ENCODE measurements around the gene PARP8. TPM values are rescaled to one million over a fixed set of nuclear protein-coding genes. Genes with fewer than 3 reads are reported as not detected.

Gene PARP8
- total and polyA plus RNA-seq, 2 of the 4 experiments (the other 2 are of a cell fraction) = 6.9 to 8.2 TPM

- Histone ChIP-seq H2BK15ac (ENCODE audit: low read depth, low read length) (no peak overlapping the region), H4K20me1 (ENCODE audit: insufficient read depth, low read length) (no peaks in the 10 kb centered on the region), H4K8ac (ENCODE audit: low read depth in 2 of 2, low read length in 2 of 2) (no peak overlapping the region), H2BK120ac (ENCODE audit: low read depth, low read length) (no peak overlapping the region), H3K9me1 (ENCODE audit: insufficient read depth, low read length) (no peaks in the 10 kb centered on the region), H3K23ac (ENCODE audit: low read depth, low read length) (no peak overlapping the region), H3K56ac (ENCODE audit: extremely low read depth, insufficient read depth, low read length) (no peak overlapping the region), H2AK9ac (replicated peaks; ENCODE audit: low read depth, low read length, poor library complexity) (no peak overlapping the region), H2BK5ac (ENCODE audit: low read depth, low read length, poor library complexity, severe bottlenecking) (no peak overlapping the region), H3K27me3 (ENCODE audit: control insufficient read depth, insufficient read depth, low read length) (no peaks in the 10 kb centered on the region), H3K18ac (ENCODE audit: low read depth, low read length) (no peak overlapping the region), H3K4me3 (ENCODE audit: insufficient read depth, low read depth, low read length) (no peak overlapping the region), H3K4me2 (ENCODE audit: low read depth, low read length) (no peak overlapping the region), H4K91ac (ENCODE audit: insufficient read depth, low read depth, low read length) (no peak overlapping the region), H3K27ac (ENCODE audit: insufficient read depth, low read length) (no peak overlapping the region), H3K4me1 (ENCODE audit: control insufficient read depth, insufficient read depth, low read length) (0 out of 2 replicates have a peak, but pooled peaks cover 1% of the 10 kb centered on the region), H3K36me3 (ENCODE audit: control insufficient read depth, insufficient read depth, low read length) (0 out of 2 replicates have a peak, but pooled peaks cover 1% of the 10 kb centered on the region), H3K79me1 (ENCODE audit: low read depth in 1 of 2, low read length in 2 of 2) (no peaks in the 10 kb centered on the region), H2AFZ (replicated peaks; ENCODE audit: low read length, poor library complexity) (no peak overlapping the region), H2AK5ac (ENCODE audit: low read depth, low read length) (no peak overlapping the region), H4K5ac (ENCODE audit: low read depth, low read length) (no peak overlapping the region), H3K9me3 (ENCODE audit: control insufficient read depth, insufficient read depth, low read length) (no peaks in the 10 kb centered on the region), H2BK20ac (ENCODE audit: low read depth, low read length) (no peak overlapping the region), H3K9ac (ENCODE audit: low read depth, low read length) (no peak overlapping the region), H3K14ac (replicated peaks; ENCODE audit: low read depth, low read length) (no peak overlapping the region), H3K4ac (ENCODE audit: low read depth, low read length) (no peak overlapping the region)
- dilution Hi-C loops (cut with HindIII; ENCODE audit: low sequenced_read_pairs, unreplicated experiment) = no loop called here
- no CpG with 5 or more reads among the region's 2 CpGs for WGBS, 2 experiments (ENCODE audit: extremely low coverage in 2 of 2, insufficient read length in 1 of 2)
- DNase-seq (no peak), ATAC-seq (ENCODE audit: low read depth) (no peak)
- no peak for TF ChIP-seq BHLHE40 (IDR thresholded peaks at IDR 0.05; ENCODE audit: low read depth, low read length)
- TF ChIP-seq SMC3 (IDR thresholded peaks at IDR 0.05; ENCODE audit: low read depth, low read length) = no peak
- TF ChIP-seq, protein P1, sequence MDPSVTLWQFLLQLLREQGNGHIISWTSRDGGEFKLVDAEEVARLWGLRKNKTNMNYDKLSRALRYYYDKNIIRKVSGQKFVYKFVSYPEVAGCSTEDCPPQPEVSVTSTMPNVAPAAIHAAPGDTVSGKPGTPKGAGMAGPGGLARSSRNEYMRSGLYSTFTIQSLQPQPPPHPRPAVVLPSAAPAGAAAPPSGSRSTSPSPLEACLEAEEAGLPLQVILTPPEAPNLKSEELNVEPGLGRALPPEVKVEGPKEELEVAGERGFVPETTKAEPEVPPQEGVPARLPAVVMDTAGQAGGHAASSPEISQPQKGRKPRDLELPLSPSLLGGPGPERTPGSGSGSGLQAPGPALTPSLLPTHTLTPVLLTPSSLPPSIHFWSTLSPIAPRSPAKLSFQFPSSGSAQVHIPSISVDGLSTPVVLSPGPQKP (IDR thresholded peaks at IDR 0.05; ENCODE audit: borderline replicate concordance, low read depth, low read length) = no peak
- no peak for TF ChIP-seq USF2 (IDR thresholded peaks at IDR 0.05; ENCODE audit: low read depth, low read length)
- no peak for TF ChIP-seq FOS (IDR thresholded peaks at IDR 0.05; ENCODE audit: low read depth, low read length)
- no peak for TF ChIP-seq CEBPB (IDR thresholded peaks at IDR 0.05; ENCODE audit: low read depth, low read length)
- no peak for TF ChIP-seq MXI1 (IDR thresholded peaks at IDR 0.05; ENCODE audit: borderline replicate concordance, low read depth, low read length)
- no peak for TF ChIP-seq RAD21 (IDR thresholded peaks at IDR 0.05; ENCODE audit: low read length)
- TF ChIP-seq NFE2L2 (IDR thresholded peaks at IDR 0.05; ENCODE audit: low read depth, low read length) = no peak
- no peak for TF ChIP-seq MAZ (IDR thresholded peaks at IDR 0.05; ENCODE audit: borderline replicate concordance, low read depth, low read length)
- TF ChIP-seq RCOR1 (IDR thresholded peaks at IDR 0.05; ENCODE audit: insufficient replicate concordance, low read length) = no peak
- TF ChIP-seq CHD1 (IDR thresholded peaks at IDR 0.05; ENCODE audit: low read depth, low read length) = no peak
- TF ChIP-seq RFX5 (IDR thresholded peaks at IDR 0.05; ENCODE audit: low read depth, low read length) = no peak
- TF ChIP-seq, protein P2, sequence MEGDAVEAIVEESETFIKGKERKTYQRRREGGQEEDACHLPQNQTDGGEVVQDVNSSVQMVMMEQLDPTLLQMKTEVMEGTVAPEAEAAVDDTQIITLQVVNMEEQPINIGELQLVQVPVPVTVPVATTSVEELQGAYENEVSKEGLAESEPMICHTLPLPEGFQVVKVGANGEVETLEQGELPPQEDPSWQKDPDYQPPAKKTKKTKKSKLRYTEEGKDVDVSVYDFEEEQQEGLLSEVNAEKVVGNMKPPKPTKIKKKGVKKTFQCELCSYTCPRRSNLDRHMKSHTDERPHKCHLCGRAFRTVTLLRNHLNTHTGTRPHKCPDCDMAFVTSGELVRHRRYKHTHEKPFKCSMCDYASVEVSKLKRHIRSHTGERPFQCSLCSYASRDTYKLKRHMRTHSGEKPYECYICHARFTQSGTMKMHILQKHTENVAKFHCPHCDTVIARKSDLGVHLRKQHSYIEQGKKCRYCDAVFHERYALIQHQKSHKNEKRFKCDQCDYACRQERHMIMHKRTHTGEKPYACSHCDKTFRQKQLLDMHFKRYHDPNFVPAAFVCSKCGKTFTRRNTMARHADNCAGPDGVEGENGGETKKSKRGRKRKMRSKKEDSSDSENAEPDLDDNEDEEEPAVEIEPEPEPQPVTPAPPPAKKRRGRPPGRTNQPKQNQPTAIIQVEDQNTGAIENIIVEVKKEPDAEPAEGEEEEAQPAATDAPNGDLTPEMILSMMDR (conservative IDR thresholded peaks at IDR 0.05; ENCODE audit: low read depth, low read length) = no peak
- ChIA-PET POLR2A (ENCODE audit: unreplicated experiment) (no interaction called here), CTCF (no interaction called here)
- no TSS peak for BruUV-seq (replicated peaks)
- intact Hi-C loops (cut with micrococcal nuclease) = no loop called here
- in situ Hi-C loops (cut with MboI; ENCODE audit: low sequenced_read_pairs) = no loop called here
Measured at GRCh38 chr5:50766967-50767366, 100.5 kb downstream of the PARP8 start.

Measured in IMR-90 (cell line).